Erythroblast (primary cell): ENCODE measurements around the gene IFITM5.

Experiments
- GATA1 ChIP-seq: IDR thresholded peaks from 2 replicates; pipeline ENCODE4 v1.6.1; 2011; ENCODE audit warnings: low read depth, mild to moderate bottlenecking, control low read depth, low read length, moderate library complexity
- POLR2A ChIP-seq: IDR thresholded peaks from 2 replicates; pipeline ENCODE4 v1.6.1; 2011; ENCODE audit warnings: mild to moderate bottlenecking, low read length

DNA sequence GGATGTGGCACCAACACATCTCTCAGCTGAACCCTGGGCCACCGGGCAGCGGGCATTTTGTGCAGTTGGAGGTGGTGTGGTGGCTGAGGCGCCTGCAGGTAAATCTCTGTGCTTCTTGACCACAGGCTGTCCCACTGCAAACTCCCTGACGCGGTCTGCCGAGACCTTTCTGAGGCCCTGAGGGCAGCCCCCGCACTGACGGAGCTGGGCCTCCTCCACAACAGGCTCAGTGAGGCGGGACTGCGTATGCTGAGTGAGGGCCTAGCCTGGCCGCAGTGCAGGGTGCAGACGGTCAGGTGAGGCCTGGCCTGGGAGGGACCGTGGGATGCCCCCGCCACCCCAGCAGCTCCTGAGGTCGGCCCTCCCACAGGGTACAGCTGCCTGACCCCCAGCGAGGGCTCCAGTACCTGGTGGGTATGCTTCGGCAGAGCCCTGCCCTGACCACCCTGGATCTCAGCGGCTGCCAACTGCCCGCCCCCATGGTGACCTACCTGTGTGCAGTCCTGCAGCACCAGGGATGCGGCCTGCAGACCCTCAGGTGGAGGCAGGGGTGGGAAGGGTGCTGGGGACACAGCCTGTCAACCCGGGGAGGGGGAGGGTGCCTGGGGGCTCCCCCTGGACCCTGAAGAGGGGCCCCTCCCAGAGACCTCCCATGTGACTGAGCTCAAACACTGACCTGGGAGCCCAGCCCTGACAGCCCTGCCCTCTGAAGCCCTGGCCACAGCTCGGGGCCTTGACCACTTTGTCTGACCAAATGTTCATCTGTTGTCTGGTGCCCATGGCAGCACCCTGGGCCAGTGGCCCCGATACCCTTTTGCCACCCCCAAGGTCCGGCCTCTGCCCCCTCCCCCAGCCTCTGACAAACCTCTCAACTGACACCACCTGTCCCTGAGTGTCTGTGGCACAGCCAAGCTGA lies 15.0 kb downstream of the IFITM5 start:
- TF ChIP-seq POLR2A = no peak
- no peak for TF ChIP-seq GATA1
